GM23338 (cell line): ENCODE results near the gene SP2. TPM values are rescaled to one million over a fixed set of nuclear protein-coding genes. Genes with fewer than 3 reads are reported as not detected.

Experiments used
- ATAC-seq: fragments of 200-7000 bp; cut with Tn5 transposase; 3 replicates; pipeline ENCODE4 v1.9.1; 2020
- DNase-seq: peaks from one replicate; pipeline ENCODE4 v3.0.0-alpha.2; 2015; ENCODE audit warnings: low spot score
- H2AFZ ChIP-seq: fragments of 200-600 bp; sonication (generic); 2 replicates; pipeline ENCODE4 v1.8.0; 2016; ENCODE audit warnings: antibody characterized with exemption, mild to moderate bottlenecking, moderate library complexity
- H3F3A ChIP-seq: fragments of 200-600 bp; sonication (generic); replicated peaks from 2 replicates; pipeline ENCODE4 v1.8.0; 2017; ENCODE audit warnings: antibody characterized with exemption, mixed run types, low read depth
- H3K27ac ChIP-seq: fragments of 200-600 bp; sonication (generic); 2 replicates; pipeline ENCODE4 v1.6.1; 2016; ENCODE audit warnings: low read depth
- H3K27me3 ChIP-seq: fragments of 200-600 bp; sonication (generic); 2 replicates; pipeline ENCODE4 v1.8.0; 2016; ENCODE audit warnings: mild to moderate bottlenecking, mixed run types, moderate library complexity; ENCODE audit not compliant: insufficient read depth
- H3K36me3 ChIP-seq: fragments of 200-600 bp; sonication (generic); 2 replicates; pipeline ENCODE4 v1.8.0; 2016; ENCODE audit warnings: mild to moderate bottlenecking; ENCODE audit not compliant: insufficient read depth
- H3K4me1 ChIP-seq: fragments of 200-600 bp; sonication (generic); 2 replicates; pipeline ENCODE4 v1.8.0; 2016; ENCODE audit warnings: mild to moderate bottlenecking, moderate library complexity; ENCODE audit not compliant: insufficient read depth
- H3K4me2 ChIP-seq: fragments of 200-600 bp; sonication (generic); 2 replicates; pipeline ENCODE4 v1.7.1; 2017; ENCODE audit warnings: mixed run types
- H3K4me3 ChIP-seq: fragments of 200-600 bp; sonication (generic); 2 replicates; pipeline ENCODE4 v1.6.1; 2016; ENCODE audit warnings: mixed run types
- H3K79me2 ChIP-seq: fragments of 200-600 bp; sonication (generic); replicated peaks from 2 replicates; pipeline ENCODE4 v1.8.0; 2017; ENCODE audit warnings: mild to moderate bottlenecking; ENCODE audit not compliant: insufficient read depth
- H3K9me2 ChIP-seq: fragments of 200-600 bp; sonication (generic); 2 replicates; pipeline ENCODE4 v1.8.0; 2017; ENCODE audit not compliant: insufficient read depth
- H4K20me1 ChIP-seq: fragments of 200-600 bp; sonication (generic); replicated peaks from 2 replicates; pipeline ENCODE4 v1.8.0; 2017; ENCODE audit warnings: mild to moderate bottlenecking; ENCODE audit not compliant: insufficient read depth
- H3K27ac Mint-ChIP-seq: 2 replicates; pipeline ENCODE4 v1.8.0; 2020; ENCODE audit warnings: inconsistent platforms, mild to moderate bottlenecking, moderate library complexity, mixed read lengths
- H3K27me3 Mint-ChIP-seq: 3 replicates; pipeline ENCODE4 v1.8.0; 2022; ENCODE audit warnings: low read depth, mild to moderate bottlenecking, moderate library complexity, mixed read lengths, inconsistent platforms; ENCODE audit not compliant: insufficient read depth, poor library complexity
- H3K36me3 Mint-ChIP-seq: 3 replicates; pipeline ENCODE4 v1.8.0; 2021; ENCODE audit warnings: low read depth, mild to moderate bottlenecking, inconsistent platforms, moderate library complexity, mixed read lengths
- H3K4me1 Mint-ChIP-seq: 3 replicates; pipeline ENCODE4 v1.8.0; 2020; ENCODE audit warnings: mild to moderate bottlenecking, inconsistent platforms, mixed read lengths
- H3K4me3 Mint-ChIP-seq: 3 replicates; pipeline ENCODE4 v1.8.0; 2021; ENCODE audit warnings: moderate library complexity, mild to moderate bottlenecking, inconsistent platforms, mixed read lengths
- H3K9me3 Mint-ChIP-seq: 3 replicates; pipeline ENCODE4 v1.8.0; 2020; ENCODE audit warnings: moderate library complexity, mild to moderate bottlenecking, inconsistent platforms, mixed read lengths
- CREB1 ChIP-seq: fragments of 250-450 bp; sonication (Bioruptor Pico); IDR thresholded peaks from 2 replicates; pipeline ENCODE4 v1.5.0; 2020; ENCODE audit warnings: low read depth, mild to moderate bottlenecking, moderate library complexity
- CTCF ChIP-seq, 2 experiments: fragments of 200-600 bp in 1 of 2; sonication (generic) in 1 of 2; conservative IDR thresholded peaks; 2 replicates each; pipeline versions ENCODE4 v1.5.1 to v1.6.1; 2016 to 2017; ENCODE audit warnings: antibody characterized with exemption in 2 of 2, low read depth in 2 of 2, mild to moderate bottlenecking in 2 of 2, moderate library complexity in 1 of 2
- ETS1 ChIP-seq: IDR thresholded peaks from 2 replicates; pipeline ENCODE4 v1.6.1; 2016; ENCODE audit warnings: antibody characterized with exemption
- EZH2 ChIP-seq: fragments of 200-600 bp; sonication (generic); IDR thresholded peaks from one replicate; pipeline ENCODE4 v1.8.0; 2017; ENCODE audit warnings: antibody characterized with exemption, mild to moderate bottlenecking, low read depth; ENCODE audit not compliant: unreplicated experiment
- EZH2phosphoT487 ChIP-seq: fragments of 200-600 bp; sonication (generic); IDR thresholded peaks from one replicate; pipeline ENCODE4 v1.8.1; 2018; ENCODE audit warnings: antibody characterized with exemption; ENCODE audit not compliant: unreplicated experiment
- JUNB ChIP-seq: IDR thresholded peaks from one replicate; pipeline ENCODE4 v1.6.1; 2016; ENCODE audit warnings: antibody characterized with exemption; ENCODE audit not compliant: unreplicated experiment
- POLR2AphosphoS5 ChIP-seq: IDR thresholded peaks from 2 replicates; pipeline ENCODE4 v1.6.1; 2016; ENCODE audit warnings: antibody characterized with exemption, low read depth
- REST ChIP-seq: IDR thresholded peaks from one replicate; pipeline ENCODE4 v1.6.1; 2018; ENCODE audit warnings: antibody characterized with exemption; ENCODE audit not compliant: unreplicated experiment
- STAT1 ChIP-seq: IDR thresholded peaks from one replicate; pipeline ENCODE4 v1.6.1; 2016; ENCODE audit warnings: antibody characterized with exemption; ENCODE audit not compliant: unreplicated experiment
- ZNF114 ChIP-seq: fragments of 250-450 bp; sonication (Bioruptor Pico); IDR thresholded peaks from 2 replicates; pipeline ENCODE4 v1.5.0; 2020; ENCODE audit warnings: mild to moderate bottlenecking, moderate library complexity
- ZNF462 ChIP-seq: fragments of 250-450 bp; sonication (Bioruptor Pico); IDR thresholded peaks from 2 replicates; pipeline ENCODE4 v1.5.0; 2020; ENCODE audit warnings: mild to moderate bottlenecking, moderate library complexity
- polyA plus RNA-seq: library from polyadenylated mRNA; unstranded; fragments of >200 nt; fragmentation: Nextera tagmentation; extraction: Ambion mirVana; gene quantifications from 2 replicates; pipeline ENCODE4 v1.2.1, GENCODE V29; 2016
- total RNA-seq: library from RNA; depleted of rRNA; stranded (reverse); fragments of >200 nt; shearing (Covaris generic); gene quantifications from 2 replicates; pipeline ENCODE4 v1.2.3, GENCODE V29; 2014

The SP2 gene
- total and polyA plus RNA-seq, 2 experiments from 2014 or later, result 6.0 to 12.9 TPM

- TF ChIP-seq ZNF462 (CRISPR knock-in tag) (no peak), EZH2 (no peak), CREB1 (no peak), POLR2AphosphoS5 (no peak), EZH2phosphoT487 (no peak)
These were observed 49.8 kb downstream of the SP2 start (continued) for GRCh38 chr17:47945529-47946508.

GRCh38 chr17:47946516-47946915 lies 50.5 kb downstream of the SP2 start:
- DNase-seq, result no peak
- H3K36me3 Mint-ChIP-seq, result peaks cover 5% of the 10 kb centered on the region; the same call in 1 of the 3 replicates
- ATAC-seq, result no peak
- TF ChIP-seq CREB1 (no peak), JUNB (no peak), POLR2AphosphoS5 (no peak), STAT1 (no peak), REST (no peak), CTCF (conservative IDR thresholded peaks at IDR 0.05; ENCODE audit: low read depth in 2 of 2) (no peak), EZH2phosphoT487 (no peak), ETS1 (no peak), ZNF114 (no peak)

More at GRCh38 chr17:47946516-47946915, 50.5 kb downstream of the SP2 start:
- Mint-ChIP-seq H3K4me1 (peaks cover 21% of the 10 kb centered on the region), H3K27me3 (peaks cover 18% of the 10 kb centered on the region), H3K27ac (no peak overlapping the region), H3K9me3 (no peaks in the 10 kb centered on the region), H3K4me3 (no peak overlapping the region)
- H3K4me1 ChIP-seq, result peaks cover 14% of the 10 kb centered on the region; the same call in 1 of the 2 replicates
- no peaks in the 10 kb centered on the region for H3K79me2 ChIP-seq
- H3K4me2 ChIP-seq, result no peak overlapping the region
- no peak overlapping the region for H2AFZ ChIP-seq
- H3K9me2 ChIP-seq, result no peaks in the 10 kb centered on the region
- H3K36me3 ChIP-seq, result no peaks in the 10 kb centered on the region
- 0 out of 2 replicates have a peak, but pooled peaks cover 4% of the 10 kb centered on the region for H3K27me3 ChIP-seq
- H3F3A ChIP-seq, result peaks cover 2% of the 10 kb centered on the region; the same call in 1 of the 2 replicates
- no peak overlapping the region for H3K27ac ChIP-seq
- H4K20me1 ChIP-seq, result no peaks in the 10 kb centered on the region
- H3K4me3 ChIP-seq, result no peak overlapping the region
